Measurements from ENCODE around the gene DNAH14. TPM values are rescaled to one million over a fixed set of nuclear protein-coding genes. Genes with fewer than 3 reads are reported as not detected.
"Not testable (repeated sequence)": the region's sequence is repeated elsewhere in the genome, so short reads cannot be mapped to it uniquely, and the experiment has no call there.

Gene DNAH14
- total RNA-seq, 2 donors from 2014 or later: 16.9 to 33.3 TPM

- Histone ChIP-seq H3K4me3 (no peak overlapping the region), H3K27ac (no peak overlapping the region), H3K9me3 (no peaks in the 10 kb centered on the region), H3K36me3 (replicated peaks in 1 of 2; ENCODE audit: insufficient read depth in 1 of 2, low read depth in 2 of 2) (no peaks in the 10 kb centered on the region), H3K4me1 (no peaks in the 10 kb centered on the region), H3K27me3 (no peaks in the 10 kb centered on the region)
- TF ChIP-seq POLR2A (IDR thresholded peaks at IDR 0.05) (no peak), CTCF (IDR thresholded peaks at IDR 0.05) (no peak)
- 77 to 85% methylated on average over 1 of the region's 1 CpG for WGBS, 2 donors
- intact Hi-C loops (cut with DNase I): no loop called here
- ATAC-seq: no peak
- DNase-seq: no peak
Measured at GRCh38 chr1:224989615-224990014, 60.1 kb downstream of the DNAH14 start.

GRCh38 chr1:224991550-224991949 is 62.1 kb downstream of the DNAH14 start:
- ATAC-seq; H3K27me3 ChIP-seq; H3K27ac ChIP-seq; intact Hi-C loops (cut with DNase I); H3K9me3 ChIP-seq; H3K4me1 ChIP-seq; H3K36me3 ChIP-seq (replicated peaks in 1 of 2; ENCODE audit: insufficient read depth in 1 of 2, low read depth in 2 of 2); H3K4me3 ChIP-seq; DNase-seq: not testable (repeated sequence)
- 93 to 95% methylated on average over 5 of the region's 5 CpGs for whole genome bisulfite sequencing, 2 donors

GRCh38 chr1:224995602-224996001 is 66.1 kb downstream of the DNAH14 start:
- no peak overlapping the region for H3K4me3 ChIP-seq
- ATAC-seq: no peak
- TF ChIP-seq CTCF (IDR thresholded peaks at IDR 0.05) (no peak), POLR2A (IDR thresholded peaks at IDR 0.05) (no peak)
- H3K36me3 ChIP-seq (replicated peaks in 1 of 2; ENCODE audit: insufficient read depth in 1 of 2, low read depth in 2 of 2): no peaks in the 10 kb centered on the region
- intact Hi-C loops (cut with DNase I): no loop called here
- no peaks in the 10 kb centered on the region for H3K4me1 ChIP-seq
- H3K27ac ChIP-seq: no peak overlapping the region
- H3K9me3 ChIP-seq: no peaks in the 10 kb centered on the region
- 58 to 65% methylated on average over 1 of the region's 1 CpG for WGBS, 2 donors
- no peak for DNase-seq
- H3K27me3 ChIP-seq: no peaks in the 10 kb centered on the region

- DNase-seq (no peak), ATAC-seq (no peak)
- intact Hi-C loops (cut with DNase I): no loop called here
- Histone ChIP-seq H3K9me3 (no peaks in the 10 kb centered on the region), H3K36me3 (replicated peaks in 1 of 2; ENCODE audit: insufficient read depth in 1 of 2, low read depth in 2 of 2) (no peaks in the 10 kb centered on the region), H3K27ac (no peak overlapping the region), H3K4me3 (no peak overlapping the region), H3K4me1 (no peaks in the 10 kb centered on the region), H3K27me3 (no peaks in the 10 kb centered on the region)
- WGBS, 2 donors: 85% methylated on average over 1 of the region's 1 CpG; no CpG with 5 or more reads in 1 of the 2 donors
- TF ChIP-seq POLR2A (IDR thresholded peaks at IDR 0.05): no peak
- no peak for TF ChIP-seq CTCF (IDR thresholded peaks at IDR 0.05)
Measured at GRCh38 chr1:224996266-224996665, 66.8 kb downstream of the DNAH14 start.

GRCh38 chr1:224998185-224998584 is 68.7 kb downstream of the DNAH14 start:
- TF ChIP-seq POLR2A (IDR thresholded peaks at IDR 0.05): no peak
- no peak for TF ChIP-seq CTCF (IDR thresholded peaks at IDR 0.05)
- DNase-seq (no peak), ATAC-seq (no peak)
- Histone ChIP-seq H3K36me3 (replicated peaks in 1 of 2; ENCODE audit: insufficient read depth in 1 of 2, low read depth in 2 of 2) (no peaks in the 10 kb centered on the region), H3K4me3 (no peak overlapping the region), H3K27me3 (no peaks in the 10 kb centered on the region), H3K4me1 (no peaks in the 10 kb centered on the region), H3K9me3 (no peaks in the 10 kb centered on the region), H3K27ac (no peak overlapping the region)
- intact Hi-C loops (cut with DNase I): no loop called here
- WGBS, 2 donors: 85 to 92% methylated on average over 2 of the region's 2 CpGs

All from body of pancreas (tissue), 4 donors.